Measurements from ENCODE around the gene TCF7L1. TPM values are rescaled to one million over a fixed set of nuclear protein-coding genes. Genes with fewer than 3 reads are reported as not detected.
"Not testable (repeated sequence)": the region's sequence is repeated elsewhere in the genome, so short reads cannot be mapped to it uniquely, and the experiment has no call there.

The TCF7L1 gene
- total and polyA plus RNA-seq, 12 donors: 4.5 to 10.9 (median 6.3) TPM

DNA sequence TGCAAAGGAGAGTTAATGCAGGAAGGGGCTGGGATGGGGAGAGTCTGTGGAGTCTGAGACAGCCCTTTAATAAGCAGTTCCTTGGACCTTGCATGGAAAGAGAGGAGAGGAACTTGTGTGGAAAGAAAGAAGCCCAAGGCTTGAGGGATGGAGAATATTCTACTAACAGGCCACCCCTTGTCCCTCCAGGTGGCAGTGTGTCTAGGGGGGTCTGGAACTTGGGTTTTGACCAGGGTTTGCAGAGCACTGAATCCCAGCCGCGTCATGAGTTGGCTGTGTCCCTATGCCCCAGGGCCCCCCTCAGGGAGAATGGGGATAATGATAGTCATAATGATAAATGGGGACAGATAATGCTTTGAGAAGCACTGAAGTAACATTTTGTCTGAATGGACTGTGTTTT is 15.0 kb downstream of the TCF7L1 start:
- peaks cover 0 to 25% (median 12%) of the 10 kb centered on the region in 9 donors for H3K4me1 ChIP-seq
- 52 to 65% methylated on average over 2 of the region's 2 CpGs for WGBS, 2 donors
- intact Hi-C loops (cut with DNase I): no loop called here

DNA sequence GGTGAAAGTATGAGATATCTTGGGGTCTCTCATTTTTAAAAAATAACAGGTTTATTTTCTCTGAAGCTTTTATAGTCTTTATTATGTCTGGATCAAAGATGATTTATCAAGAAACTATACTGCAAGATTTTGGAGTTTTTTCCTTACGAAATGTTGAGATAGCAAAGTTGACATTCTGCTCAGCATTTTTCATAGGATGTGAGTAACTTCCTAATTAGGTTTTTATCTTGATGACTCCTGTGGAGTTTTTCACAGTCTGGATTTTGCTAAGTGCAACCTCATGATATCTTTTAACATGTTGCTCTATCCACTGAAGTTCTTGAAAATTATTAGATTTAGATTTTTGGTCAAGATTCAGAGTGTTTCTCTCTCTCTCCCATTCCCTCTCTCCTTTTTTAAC is 17.8 kb downstream of the TCF7L1 start:
- DNase-seq: no peak
- intact Hi-C loops (cut with DNase I): no loop called here
- no peak overlapping the region for H3K27ac ChIP-seq
- no peaks in the 10 kb centered on the region for H3K9me3 ChIP-seq
- no peak for TF ChIP-seq CTCF (IDR thresholded peaks at IDR 0.05)
- WGBS, 2 donors: 52 to 67% methylated on average over 1 of the region's 1 CpG
- H3K4me1 ChIP-seq: peaks cover under 1 to 43% (median 28%) of the 10 kb centered on the region in 9 donors
- no peaks in the 10 kb centered on the region for H3K27me3 ChIP-seq
- no peaks in the 10 kb centered on the region for H3K36me3 ChIP-seq
- no peak for ATAC-seq
- no peak overlapping the region for H3K4me3 ChIP-seq

More for the DNA sequence above, 15.0 kb downstream of the TCF7L1 start:
- Histone ChIP-seq H3K4me3 (no peak overlapping the region), H3K9me3 (no peaks in the 10 kb centered on the region), H3K27me3 (no peaks in the 10 kb centered on the region), H3K36me3 (no peaks in the 10 kb centered on the region), H3K27ac (no peak overlapping the region)
- DNase-seq (no peak), ATAC-seq (peak in 1 of 8 donors; percentile 27)
- TF ChIP-seq CTCF (IDR thresholded peaks at IDR 0.05): no peak

GRCh38 chr2:85152895-85153294 is 19.7 kb downstream of the TCF7L1 start:
- intact Hi-C loops (cut with DNase I): no loop called here
- no peak overlapping the region for H3K4me3 ChIP-seq
- no peak overlapping the region for H3K27ac ChIP-seq
- TF ChIP-seq CTCF (IDR thresholded peaks at IDR 0.05): no peak
- no peak for ATAC-seq
- H3K9me3 ChIP-seq: no peaks in the 10 kb centered on the region
- 90 to 95% methylated on average over 2 of the region's 2 CpGs for WGBS, 2 donors
- peaks cover 4 to 62% (median 45%) of the 10 kb centered on the region in 9 donors for H3K4me1 ChIP-seq
- H3K36me3 ChIP-seq: no peaks in the 10 kb centered on the region
- H3K27me3 ChIP-seq: no peaks in the 10 kb centered on the region
- DNase-seq: no peak

DNA sequence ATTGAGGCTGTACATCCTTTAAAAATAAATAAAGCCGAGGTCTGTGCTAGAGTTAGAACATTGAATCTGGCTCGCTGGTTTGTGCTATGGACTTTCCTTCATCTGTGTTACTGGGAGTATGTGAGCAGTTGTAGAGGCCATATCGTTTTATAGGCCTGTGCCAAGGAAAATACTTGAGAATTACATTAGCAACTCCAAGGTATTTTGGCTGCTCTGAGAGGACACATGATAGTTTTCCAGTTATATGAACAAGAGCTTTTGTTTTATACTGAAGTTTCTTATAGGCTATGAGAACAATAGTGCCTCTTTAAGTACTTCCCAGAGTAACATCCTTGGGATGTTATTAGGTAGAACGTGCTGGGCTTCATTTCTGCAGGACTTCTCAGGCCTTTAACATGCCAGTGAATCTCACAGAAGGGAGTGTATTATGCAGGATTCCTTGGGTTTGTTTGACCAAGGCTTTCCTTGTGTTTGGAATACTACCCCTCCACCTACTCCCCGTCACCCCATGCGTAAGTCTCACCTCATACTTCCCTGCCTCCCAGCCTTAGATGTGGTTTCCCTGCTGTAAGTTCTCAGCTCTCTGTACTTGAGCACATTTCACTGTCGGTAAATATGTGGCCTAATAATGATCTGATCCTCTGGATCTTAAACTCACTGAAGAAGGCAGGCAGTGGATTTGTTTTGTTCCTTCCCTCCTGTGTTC is 21.0 kb downstream of the TCF7L1 start:
- no peak overlapping the region for H3K4me3 ChIP-seq
- H3K27me3 ChIP-seq: no peaks in the 10 kb centered on the region
- intact Hi-C loops (cut with DNase I): no loop called here
- H3K27ac ChIP-seq: no peak overlapping the region
- ATAC-seq (peak in 5 of 8 donors; percentile 12 to 42 (median 30)), DNase-seq (no peak)
- peaks cover 4 to 75% (median 57%) of the 10 kb centered on the region in 9 donors for H3K4me1 ChIP-seq
- no peaks in the 10 kb centered on the region for H3K36me3 ChIP-seq
- 60 to 64% methylated on average over 7 of the region's 7 CpGs for WGBS, 2 donors
- TF ChIP-seq CTCF (IDR thresholded peaks at IDR 0.05): no peak
- H3K9me3 ChIP-seq: no peaks in the 10 kb centered on the region

- H3K4me3 ChIP-seq; H3K27ac ChIP-seq; H3K36me3 ChIP-seq; H3K27me3 ChIP-seq; intact Hi-C loops (cut with DNase I); DNase-seq; ATAC-seq; H3K9me3 ChIP-seq: not testable (repeated sequence)
- peaks cover 4 to 82% (median 64%) of the 10 kb centered on the region in 9 donors for H3K4me1 ChIP-seq
- WGBS, 2 donors: 96 to 97% methylated on average over 8 of the region's 8 CpGs
Measured at GRCh38 chr2:85155082-85155481, 21.9 kb downstream of the TCF7L1 start.
